Muscle layer of duodenum (tissue), 2 donors: ENCODE results near the gene PNMA6E.

Source experiments
- H3K27ac ChIP-seq: one replicate; pipeline ENCODE4 v1.7.0; 2013; ENCODE audit warnings: mild to moderate bottlenecking, low read length
- H3K27me3 ChIP-seq: one replicate; pipeline ENCODE4 v1.7.0; 2013; ENCODE audit warnings: low read depth, mild to moderate bottlenecking, control low read depth, low read length
- H3K36me3 ChIP-seq, 2 donors: one replicate each; pipeline ENCODE4 v1.7.0; 2013; ENCODE audit warnings: low read length in 2 of 2, control low read depth in 1 of 2, mild to moderate bottlenecking in 1 of 2; ENCODE audit not compliant: insufficient read depth in 2 of 2, control insufficient read depth in 1 of 2
- H3K4me1 ChIP-seq, 2 donors: one replicate each; pipeline ENCODE4 v1.7.0; 2013; ENCODE audit warnings: low read length in 2 of 2, mild to moderate bottlenecking in 2 of 2, control low read depth in 1 of 2, moderate library complexity in 1 of 2; ENCODE audit not compliant: insufficient read depth in 2 of 2, control insufficient read depth in 1 of 2
- H3K4me3 ChIP-seq, 2 donors: one replicate each; pipeline ENCODE4 v1.7.0; 2013; ENCODE audit warnings: low read length in 2 of 2, low read depth in 1 of 2, mild to moderate bottlenecking in 1 of 2
- H3K9me3 ChIP-seq, 2 donors: one replicate each; pipeline ENCODE4 v1.7.0; 2013; ENCODE audit warnings: low read length in 2 of 2, control low read depth in 1 of 2, mild to moderate bottlenecking in 1 of 2; ENCODE audit not compliant: control insufficient read depth in 1 of 2
- donor health status: healthy.

Gene PNMA6E

DNA sequence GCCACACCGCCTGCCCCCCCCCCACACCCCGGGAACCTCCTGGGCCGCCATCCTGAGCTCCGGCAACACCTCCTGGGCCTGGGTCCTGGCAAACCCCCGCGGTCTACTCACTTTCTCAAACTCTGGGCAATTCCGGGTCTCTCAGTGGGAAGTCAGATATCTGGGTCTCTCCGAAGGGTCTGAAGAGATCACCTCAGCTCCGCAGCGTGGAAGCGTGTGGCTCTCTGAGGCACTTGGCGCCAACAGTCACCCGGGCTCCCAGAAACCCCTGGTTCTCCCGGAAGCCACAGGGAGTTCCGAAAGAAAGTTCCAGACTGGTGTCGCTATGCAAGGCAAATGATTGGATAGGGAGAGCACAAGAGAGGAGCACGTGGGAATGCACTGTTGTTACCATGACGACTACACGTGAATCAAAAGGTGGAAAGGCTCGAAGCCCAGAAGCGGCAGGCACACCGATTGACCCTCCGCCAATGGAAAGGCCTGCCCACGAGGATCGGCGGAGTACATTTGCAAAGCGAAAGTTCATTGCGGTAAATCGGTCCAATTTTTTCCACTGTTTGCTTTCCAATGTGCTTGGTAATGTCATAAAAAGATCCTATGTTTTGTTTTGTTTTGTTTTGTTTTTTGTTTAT is at the start of gene PNMA6E:
TSS of gene PNMA6E (minus strand) at position 218 of the 632 bp plus-strand sequence. CDS start 2,501 bp downstream, outside the sequence.
- H3K4me1 ChIP-seq, result no peaks in the 10 kb centered on the region
- H3K36me3 ChIP-seq, result no peaks in the 10 kb centered on the region
- H3K27me3 ChIP-seq, result no peaks in the 10 kb centered on the region

DNA sequence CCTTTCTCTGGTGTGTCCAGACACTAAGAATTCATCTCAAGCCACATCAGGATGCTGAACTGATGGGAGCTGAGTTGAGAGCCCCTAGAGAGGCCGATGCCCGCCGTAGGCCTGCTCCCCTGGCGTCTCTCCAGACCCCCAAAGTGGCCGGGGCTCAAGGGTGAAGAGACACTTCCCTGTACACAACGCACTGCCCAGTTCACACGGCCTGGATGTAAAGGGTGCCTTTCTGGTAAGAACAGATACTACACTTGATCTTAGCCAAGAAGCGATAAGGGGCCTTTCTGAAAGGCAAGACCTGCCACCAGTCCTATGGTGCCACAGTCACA is 49.8 kb upstream of the PNMA6E start:
- Histone ChIP-seq H3K9me3 (no peaks in the 10 kb centered on the region), H3K4me1 (no peaks in the 10 kb centered on the region), H3K36me3 (peaks cover 0 to 21% of the 10 kb centered on the region in 2 donors), H3K27me3 (no peaks in the 10 kb centered on the region), H3K27ac (no peak overlapping the region), H3K4me3 (no peak overlapping the region)

More for the DNA sequence above, at the start of gene PNMA6E:
- no peak within 1 kb of the TSS for H3K27ac ChIP-seq
- no peak within 1 kb of the TSS for H3K4me3 ChIP-seq
- H3K9me3 ChIP-seq, result no peaks in the 10 kb centered on the region

DNA sequence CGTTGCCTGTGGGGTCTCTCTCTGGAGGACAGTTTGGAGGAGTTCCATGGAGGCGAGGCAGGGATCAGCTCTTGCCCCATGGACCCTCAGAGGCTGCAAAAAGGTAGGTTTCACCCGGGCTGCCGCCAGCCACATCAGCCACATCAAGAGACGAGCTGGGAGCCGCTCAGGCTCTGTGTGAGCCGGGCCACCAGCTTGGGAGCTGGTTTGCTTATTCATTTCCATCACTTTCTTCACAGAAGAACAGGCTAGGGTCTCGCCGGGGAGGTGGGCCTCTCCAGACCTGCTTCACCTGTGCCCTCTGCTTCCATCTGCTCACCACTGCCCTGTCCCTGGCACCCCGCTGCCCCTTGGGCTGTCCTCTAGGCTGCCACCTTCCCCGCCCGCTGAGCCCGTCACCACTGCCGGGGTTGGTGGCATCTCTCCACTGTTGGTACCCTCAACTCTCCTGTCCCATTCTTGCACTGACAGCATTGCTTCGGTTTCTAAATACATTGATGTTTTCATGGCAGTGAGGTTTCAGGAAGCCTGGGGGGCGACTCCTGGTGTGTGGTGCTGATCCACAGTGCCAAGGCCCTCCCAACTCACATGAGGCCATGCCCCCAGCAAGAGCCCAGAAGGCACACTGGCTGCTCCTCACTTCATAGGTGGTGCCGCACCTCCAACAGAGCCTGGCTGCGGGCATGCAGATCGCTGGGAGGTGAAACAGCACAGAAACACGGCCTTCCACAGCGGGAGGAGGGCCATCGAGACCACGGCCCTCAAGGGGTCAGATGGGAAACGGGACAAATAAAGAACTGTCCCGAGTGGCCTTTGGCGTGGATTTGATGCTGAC is 49.2 kb upstream of the PNMA6E start:
- H3K27me3 ChIP-seq, result no peaks in the 10 kb centered on the region
- H3K9me3 ChIP-seq, result no peaks in the 10 kb centered on the region
- H3K36me3 ChIP-seq, result peaks cover 0 to 20% of the 10 kb centered on the region in 2 donors
- no peaks in the 10 kb centered on the region for H3K4me1 ChIP-seq
- no peak overlapping the region for H3K4me3 ChIP-seq
- H3K27ac ChIP-seq, result no peak overlapping the region

DNA sequence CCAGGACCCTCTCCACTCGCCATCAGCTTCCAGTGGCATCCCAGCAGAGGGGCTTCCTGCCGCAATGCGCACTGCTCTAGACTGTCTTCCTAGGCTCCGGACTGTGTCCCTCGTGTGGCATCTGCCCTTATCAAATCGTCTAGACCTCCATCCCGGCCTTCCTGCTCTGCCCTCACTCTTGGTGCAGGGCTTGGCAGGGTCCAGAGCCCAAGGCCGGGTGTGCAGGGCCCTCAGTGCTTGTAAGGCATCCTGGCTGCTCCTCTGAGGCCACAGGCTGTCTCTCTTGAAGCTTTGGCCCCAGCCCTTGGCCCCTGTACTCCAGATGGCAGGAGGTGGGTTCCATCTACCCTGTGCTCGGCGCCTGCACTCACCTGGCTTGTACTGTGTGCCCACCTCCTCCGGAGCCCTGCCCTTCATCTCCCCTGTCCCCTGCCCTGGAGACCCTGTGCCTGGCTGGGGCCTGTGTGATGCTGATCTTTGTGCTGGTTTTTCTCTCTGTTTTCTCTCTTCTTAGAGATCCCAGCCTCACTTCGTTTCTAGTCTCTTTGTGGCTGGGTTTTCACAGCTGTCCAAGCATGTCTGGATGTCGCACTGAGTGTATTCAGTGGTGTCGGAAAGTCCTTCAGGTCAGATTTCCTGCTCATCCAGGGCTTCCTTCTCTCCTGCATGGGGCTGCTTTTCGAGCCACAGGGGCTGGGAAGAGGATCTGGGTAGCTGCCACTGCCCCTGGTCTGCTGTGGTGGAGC is 48.4 kb upstream of the PNMA6E start:
- no peaks in the 10 kb centered on the region for H3K4me1 ChIP-seq
- H3K27me3 ChIP-seq, result no peaks in the 10 kb centered on the region
- peaks cover 0 to 12% of the 10 kb centered on the region in 2 donors for H3K36me3 ChIP-seq
- H3K9me3 ChIP-seq, result no peaks in the 10 kb centered on the region
- H3K4me3 ChIP-seq, result no peak overlapping the region
- no peak overlapping the region for H3K27ac ChIP-seq

- Histone ChIP-seq H3K9me3 (no peaks in the 10 kb centered on the region), H3K4me1 (no peaks in the 10 kb centered on the region), H3K27ac (no peak overlapping the region), H3K36me3 (peaks cover 0 to 12% of the 10 kb centered on the region in 2 donors), H3K4me3 (no peak overlapping the region), H3K27me3 (no peaks in the 10 kb centered on the region)
These were observed 47.6 kb upstream of the PNMA6E start for GRCh38 chrX:153448556-153449367.

GRCh38 chrX:153447581-153447960 is 46.4 kb upstream of the PNMA6E start:
- H3K27ac ChIP-seq, result no peak overlapping the region
- peaks cover 0 to 12% of the 10 kb centered on the region in 2 donors for H3K36me3 ChIP-seq
- H3K9me3 ChIP-seq, result no peaks in the 10 kb centered on the region
- H3K27me3 ChIP-seq, result no peaks in the 10 kb centered on the region
- H3K4me3 ChIP-seq, result no peak overlapping the region
- H3K4me1 ChIP-seq, result no peaks in the 10 kb centered on the region

DNA sequence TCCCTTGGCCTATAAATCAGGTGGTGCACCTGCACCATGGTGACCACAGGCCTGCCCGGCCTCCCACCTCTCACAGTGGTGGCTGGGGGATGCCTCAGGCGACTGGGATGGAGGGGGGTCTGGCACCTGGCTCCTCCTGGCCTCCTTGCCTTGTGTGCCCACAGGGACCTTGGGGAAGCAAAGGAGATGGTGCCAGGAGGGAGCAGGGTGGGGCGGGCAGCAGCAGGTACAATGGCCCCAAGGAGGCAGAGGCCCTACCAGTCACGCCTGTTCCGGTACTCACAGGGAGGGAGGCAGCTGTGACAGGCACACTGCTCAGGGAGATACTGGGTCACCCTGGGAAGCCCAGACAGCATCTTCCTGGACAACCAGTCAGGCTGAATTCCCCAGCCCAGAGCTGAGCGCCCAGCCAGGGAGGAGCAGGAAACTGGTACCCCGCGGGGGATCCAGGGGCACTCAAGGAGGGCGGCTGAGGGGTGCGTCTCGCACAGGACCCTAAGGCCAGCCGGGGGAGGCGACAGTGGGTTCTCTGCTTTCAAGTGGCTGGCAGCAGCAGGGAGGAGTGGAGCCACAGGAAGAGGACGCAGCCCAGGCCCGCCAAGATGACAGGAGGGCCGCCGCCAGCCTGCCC is 45.9 kb upstream of the PNMA6E start:
- Histone ChIP-seq H3K4me1 (no peaks in the 10 kb centered on the region), H3K36me3 (peaks cover 0 to 12% of the 10 kb centered on the region in 2 donors), H3K9me3 (no peaks in the 10 kb centered on the region), H3K4me3 (no peak overlapping the region), H3K27ac (no peak overlapping the region), H3K27me3 (no peaks in the 10 kb centered on the region)

- H3K27me3 ChIP-seq, result no peaks in the 10 kb centered on the region
- H3K4me1 ChIP-seq, result no peaks in the 10 kb centered on the region
- H3K9me3 ChIP-seq, result no peaks in the 10 kb centered on the region
- H3K4me3 ChIP-seq, result no peak overlapping the region
- no peak overlapping the region for H3K27ac ChIP-seq
- H3K36me3 ChIP-seq, result peaks cover 0 to 9% of the 10 kb centered on the region in 2 donors
These were observed 45.4 kb upstream of the PNMA6E start for GRCh38 chrX:153446636-153446936.

GRCh38 chrX:153445856-153446635 is 44.9 kb upstream of the PNMA6E start, which contains the start of gene TREX2:
Gene TREX2 (minus strand): TSS chrX:153446056. CDS start chrX:153445430, 626 bp downstream.
- no peaks in the 10 kb centered on the region for H3K4me1 ChIP-seq
- H3K27me3 ChIP-seq, result no peaks in the 10 kb centered on the region
- peaks cover 0 to 3% of the 10 kb centered on the region in 2 donors for H3K36me3 ChIP-seq
- H3K4me3 ChIP-seq, result no peak within 1 kb of the TSS
- H3K9me3 ChIP-seq, result no peaks in the 10 kb centered on the region
- no peak within 1 kb of the TSS for H3K27ac ChIP-seq
